ENCODE data around the gene APEX1.
"Not testable (repeated sequence)": the region's sequence is repeated elsewhere in the genome, so short reads cannot be mapped to it uniquely, and the experiment has no call there.

Gene APEX1

GRCh38 chr14:20478894-20479293 lies 23.9 kb downstream of the APEX1 start:
- DNase-seq: no peak

DNA sequence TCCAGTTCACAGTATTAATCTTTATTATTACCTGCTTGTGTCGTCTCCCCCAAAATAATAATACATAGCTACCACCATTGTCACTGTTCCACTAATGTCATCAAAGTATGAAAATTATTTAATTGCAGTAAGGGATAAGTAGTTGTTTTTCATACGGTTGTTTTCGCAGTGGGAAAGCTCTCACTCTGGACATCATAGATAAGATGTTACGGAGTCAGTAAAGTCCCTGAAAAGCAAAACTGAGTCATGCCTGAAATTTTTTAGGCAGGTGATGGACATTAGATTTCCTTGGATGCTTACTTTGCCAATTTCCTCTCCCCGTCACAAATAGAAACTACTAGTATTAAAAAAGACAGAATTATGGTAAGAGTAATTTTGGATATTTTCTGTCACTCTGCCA lies 27.4 kb downstream of the APEX1 start:
- DNase-seq: no peak

DNA sequence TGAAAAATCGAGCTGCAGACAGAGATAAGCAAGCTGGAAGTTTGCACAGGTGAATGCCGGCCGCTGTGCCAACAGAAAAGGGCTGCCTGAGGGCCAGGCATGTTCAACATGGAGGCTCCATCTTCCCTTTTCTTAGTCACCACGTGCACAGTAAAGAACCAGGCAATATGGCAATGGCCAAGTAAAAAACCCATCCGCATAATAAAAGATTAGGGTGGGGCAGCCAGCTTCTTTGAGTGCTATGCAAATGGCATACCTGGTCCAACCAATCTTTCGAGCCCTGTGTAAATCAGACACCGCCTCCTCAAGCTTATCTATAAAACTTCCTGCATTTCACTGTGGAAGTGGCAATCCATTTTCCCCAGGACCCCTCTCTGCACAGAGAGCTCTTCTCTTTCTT lies 30.9 kb downstream of the APEX1 start:
- no peak for DNase-seq

- DNase-seq: no peak
These were observed 31.8 kb downstream of the APEX1 start for GRCh38 chr14:20486684-20487395.

GRCh38 chr14:20487396-20487725 lies 32.3 kb downstream of the APEX1 start:
- DNase-seq: no peak

- no peak for DNase-seq
These were observed 34.3 kb downstream of the APEX1 start for GRCh38 chr14:20489093-20489994.

DNA sequence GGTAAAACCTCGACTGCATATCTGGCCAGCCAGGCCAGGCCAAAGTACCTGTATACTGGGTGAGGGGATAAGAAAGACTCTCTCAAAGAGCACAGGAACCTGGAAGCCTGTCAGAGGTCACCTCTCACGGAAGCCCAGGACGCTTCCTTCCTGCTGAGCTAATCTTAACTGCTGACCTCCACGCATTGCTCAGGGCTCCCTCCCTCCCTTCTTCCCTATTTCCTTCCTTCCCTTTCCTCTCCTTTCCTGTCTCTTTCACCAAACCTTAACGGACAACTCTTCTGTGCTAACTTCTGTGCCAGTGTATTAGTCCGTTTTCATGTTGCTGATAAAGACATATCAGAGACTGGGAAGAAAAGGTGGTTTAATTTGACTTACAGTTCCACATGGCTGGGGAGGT lies 35.5 kb downstream of the APEX1 start:
- DNase-seq: no peak

- no peak for DNase-seq
These were observed 37.5 kb downstream of the APEX1 start for GRCh38 chr14:20492486-20492885.

GRCh38 chr14:20493634-20494033 lies 38.6 kb downstream of the APEX1 start:
- no peak for DNase-seq

- DNase-seq: no peak
These were observed 40.1 kb downstream of the APEX1 start for GRCh38 chr14:20494935-20495766.

DNA sequence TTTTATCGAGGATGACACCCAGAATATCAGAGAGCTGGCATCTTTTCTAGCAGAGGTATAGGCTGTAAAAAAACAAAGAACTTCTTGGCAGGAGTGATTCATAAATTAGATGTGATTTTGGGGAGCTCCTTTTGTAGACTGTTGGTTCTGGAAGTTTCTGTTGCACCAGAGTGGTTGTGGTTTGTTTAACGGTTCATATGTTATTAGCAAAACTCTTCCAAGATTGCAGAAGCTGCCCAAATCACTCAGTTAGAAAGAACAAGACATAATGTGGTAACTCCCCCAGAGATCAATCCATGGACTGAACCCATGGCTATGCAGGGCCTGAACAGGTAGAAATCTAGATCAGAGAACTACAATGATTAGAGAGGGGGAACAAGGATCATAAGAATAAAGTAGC lies 43.6 kb downstream of the APEX1 start:
- no peak for DNase-seq

DNA sequence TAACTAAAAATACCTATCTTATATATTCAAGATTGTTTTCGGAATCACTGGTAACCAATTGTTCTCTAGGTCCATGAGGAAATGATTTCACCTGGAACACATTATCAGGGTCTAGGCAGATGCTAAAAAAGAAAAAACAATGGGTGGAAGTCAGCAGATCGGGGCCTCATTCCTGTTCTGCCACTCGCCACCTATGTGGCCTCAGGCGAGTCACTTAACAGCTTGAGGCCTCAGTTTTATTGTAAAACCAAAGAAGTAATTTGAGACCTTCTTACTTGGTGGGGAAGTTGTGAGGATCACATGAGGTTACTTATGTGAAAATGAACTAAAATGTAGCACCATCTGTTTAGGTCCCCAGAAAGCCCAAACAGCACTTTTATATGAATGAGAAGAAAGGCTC lies 44.1 kb downstream of the APEX1 start:
- DNase-seq: no peak

GRCh38 chr14:20499881-20500280 lies 44.9 kb downstream of the APEX1 start:
- no peak for DNase-seq

DNA sequence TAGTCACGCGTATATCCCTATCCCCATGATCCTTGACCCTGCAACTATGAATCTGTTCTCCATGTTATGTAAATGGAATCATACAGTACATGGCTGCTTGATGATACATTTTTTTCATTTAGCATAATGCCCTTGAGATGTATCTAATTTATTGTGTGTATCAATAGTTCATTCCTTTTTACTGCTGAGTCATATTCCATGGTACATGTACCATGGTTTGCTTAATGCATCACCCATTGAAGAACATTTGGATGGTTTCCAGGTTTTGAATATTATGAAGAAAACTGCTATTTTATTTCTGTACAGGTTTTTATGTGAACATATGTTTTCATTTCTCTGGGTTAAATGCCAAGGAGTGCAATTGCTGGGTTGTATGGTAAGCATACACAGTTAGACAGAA lies 46.3 kb downstream of the APEX1 start:
- no peak for DNase-seq

DNA sequence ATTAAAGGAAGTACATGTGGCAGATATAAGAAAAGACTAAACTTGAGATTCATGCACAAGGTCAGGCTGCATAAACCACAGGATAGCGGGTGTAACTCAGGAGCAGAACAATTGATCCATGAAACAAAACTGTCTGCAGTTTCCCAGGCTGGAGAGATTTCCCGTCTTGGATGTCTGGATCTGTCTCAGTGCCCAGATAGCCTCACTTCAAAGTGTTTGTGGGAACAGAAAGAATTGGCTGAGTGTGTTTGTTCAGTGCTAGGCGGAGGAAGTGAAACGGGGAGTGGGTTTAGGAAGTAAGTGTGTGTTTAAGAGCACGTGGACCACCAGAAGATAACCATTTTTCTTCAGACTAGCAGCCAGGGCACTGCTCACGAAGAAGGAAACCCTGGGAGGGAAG lies 48.9 kb downstream of the APEX1 start:
- no peak for DNase-seq

DNA sequence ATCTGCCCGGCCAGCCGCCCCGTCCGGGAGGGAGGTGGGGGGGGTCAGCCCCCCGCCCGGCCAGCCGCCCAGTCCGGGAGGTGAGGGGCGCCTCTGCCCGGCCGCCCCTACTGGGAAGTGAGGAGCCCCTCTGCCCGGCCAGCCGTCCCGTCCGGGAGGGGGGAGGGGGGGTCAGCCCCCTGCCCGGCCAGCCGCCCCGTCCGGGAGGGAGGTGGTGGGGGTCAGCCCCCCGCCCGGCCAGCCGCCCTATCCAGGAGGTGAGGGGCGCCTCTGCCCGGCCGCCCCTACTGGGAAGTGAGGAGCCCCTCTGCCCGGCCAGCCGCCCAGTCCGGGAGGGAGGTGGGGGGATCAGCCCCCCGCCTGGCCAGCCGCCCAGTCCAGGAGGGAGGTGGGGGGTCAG lies 51.2 kb downstream of the APEX1 start:
- DNase-seq: not testable (repeated sequence)

GRCh38 chr14:20506752-20507151 lies 51.7 kb downstream of the APEX1 start:
- not testable (repeated sequence) for DNase-seq

Data from stimulated activated naive CD4-positive, alpha-beta T cell treated with Interleukin-2 at 50 U/mL for 16 hours (primary cell).